ENCODE data around the gene C19orf53. TPM values are rescaled to one million over a fixed set of nuclear protein-coding genes. Genes with fewer than 3 reads are reported as not detected.

C19orf53 gene
- total and polyA plus RNA-seq, 2 of the 13 experiments (the other 11 are each of a cell fraction or from before 2014, with no cell fraction given): 129 to 130 TPM

DNA sequence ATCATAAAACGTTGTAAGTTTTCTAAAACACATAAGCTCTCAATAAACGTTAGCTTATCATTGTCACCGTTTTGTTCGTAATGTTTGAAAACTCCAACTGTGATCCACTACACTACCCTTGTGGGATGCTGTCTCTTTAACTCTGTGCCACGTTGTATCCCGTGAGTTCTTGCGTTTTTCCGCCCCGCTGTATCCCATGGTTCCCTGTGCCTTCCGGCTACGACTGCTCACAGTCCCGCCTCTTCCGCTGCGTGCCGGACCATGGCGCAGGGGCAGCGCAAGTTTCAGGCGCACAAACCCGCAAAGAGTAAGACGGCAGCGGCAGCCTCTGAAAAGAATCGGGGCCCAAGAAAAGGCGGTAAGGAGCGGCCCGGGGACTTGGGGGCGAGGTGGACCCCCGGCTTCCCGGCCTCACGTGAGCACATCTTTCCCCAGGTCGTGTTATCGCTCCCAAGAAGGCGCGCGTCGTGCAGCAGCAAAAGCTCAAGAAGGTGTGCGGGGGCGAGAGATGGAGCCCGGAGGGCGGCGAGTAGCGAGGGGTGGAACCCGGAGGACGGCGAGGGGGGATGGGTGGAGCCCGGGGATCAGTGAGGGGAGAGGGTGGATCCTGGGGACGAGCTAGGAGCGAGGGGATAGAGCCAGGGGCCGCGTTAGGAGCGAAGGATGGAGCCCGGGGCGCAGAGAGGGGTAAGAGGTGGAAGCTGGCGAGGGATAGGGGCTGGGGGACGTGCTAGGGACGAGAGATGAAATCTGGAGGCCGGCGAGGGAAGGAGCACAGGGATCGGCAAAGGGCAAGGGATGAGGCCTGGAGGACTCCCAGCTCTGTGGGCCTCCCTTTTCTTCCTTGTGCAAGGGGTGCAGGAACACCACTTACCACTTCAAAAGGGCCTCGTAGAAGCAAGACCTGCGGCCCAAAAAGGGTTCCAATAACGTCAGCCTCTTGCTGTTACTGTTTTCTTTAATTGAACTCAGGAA lies at the start of gene C19orf53 (continued):
- TF ChIP-seq ZSCAN5A (CRISPR knock-in tag; IDR thresholded peaks at IDR 0.05; ENCODE audit: borderline replicate concordance) (no peak), CBX1 (IDR thresholded peaks at IDR 0.05; ENCODE audit: low read depth) (peak; percentile 87), ZNF354B (CRISPR knock-in tag; IDR thresholded peaks at IDR 0.05) (no peak), ZNF160 (CRISPR knock-in tag; IDR thresholded peaks at IDR 0.05) (no peak; the same call in 1 of the 2 replicates), DNMT3B (CRISPR knock-in tag; conservative IDR thresholded peaks at IDR 0.05) (no peak), DR1 (CRISPR knock-in tag; IDR thresholded peaks at IDR 0.05) (peak; percentile 80), RBAK (CRISPR knock-in tag; IDR thresholded peaks at IDR 0.05) (no peak), ZNF496 (CRISPR knock-in tag; IDR thresholded peaks at IDR 0.05; ENCODE audit: insufficient replicate concordance) (no peak), ZNF879 (CRISPR knock-in tag; IDR thresholded peaks at IDR 0.05) (no peak), GTF2F1 (IDR thresholded peaks at IDR 0.05; ENCODE audit: low read length) (peak; percentile 90), ZNF780A (CRISPR knock-in tag; IDR thresholded peaks at IDR 0.05) (no peak), ZFP41 (CRISPR knock-in tag; IDR thresholded peaks at IDR 0.05; ENCODE audit: borderline replicate concordance) (no peak), KDM3A (CRISPR knock-in tag; IDR thresholded peaks at IDR 0.05; ENCODE audit: low read depth) (no peak), TCF12 (IDR thresholded peaks at IDR 0.05) (no peak), TCF12 (CRISPR knock-in tag; IDR thresholded peaks at IDR 0.05) (no peak), DZIP1 (CRISPR knock-in tag; IDR thresholded peaks at IDR 0.05) (no peak), ZNF556 (CRISPR knock-in tag; IDR thresholded peaks at IDR 0.05; ENCODE audit: borderline replicate concordance) (peak; percentile 97; the same call in 1 of the 2 replicates), HMGXB4 (CRISPR knock-in tag; IDR thresholded peaks at IDR 0.05; ENCODE audit: borderline replicate concordance in 1 of 2, low read depth in 1 of 2) (peak; percentile 87 to 91), KLF13 (CRISPR knock-in tag; IDR thresholded peaks at IDR 0.05) (no peak), ZNF343 (CRISPR knock-in tag; IDR thresholded peaks at IDR 0.05) (peak; percentile 79), MYPOP (CRISPR knock-in tag; IDR thresholded peaks at IDR 0.05) (peak; percentile 100), ZSCAN21 (CRISPR knock-in tag; IDR thresholded peaks at IDR 0.05; ENCODE audit: borderline replicate concordance) (peak; percentile 87; the same call in 1 of the 2 replicates), EHMT2 (IDR thresholded peaks at IDR 0.05; ENCODE audit: borderline replicate concordance, low read depth, low read length) (no peak)

Measured in HepG2 (cell line).